Measurements from ENCODE around the gene MCCD1.

MCCD1 gene

DNA sequence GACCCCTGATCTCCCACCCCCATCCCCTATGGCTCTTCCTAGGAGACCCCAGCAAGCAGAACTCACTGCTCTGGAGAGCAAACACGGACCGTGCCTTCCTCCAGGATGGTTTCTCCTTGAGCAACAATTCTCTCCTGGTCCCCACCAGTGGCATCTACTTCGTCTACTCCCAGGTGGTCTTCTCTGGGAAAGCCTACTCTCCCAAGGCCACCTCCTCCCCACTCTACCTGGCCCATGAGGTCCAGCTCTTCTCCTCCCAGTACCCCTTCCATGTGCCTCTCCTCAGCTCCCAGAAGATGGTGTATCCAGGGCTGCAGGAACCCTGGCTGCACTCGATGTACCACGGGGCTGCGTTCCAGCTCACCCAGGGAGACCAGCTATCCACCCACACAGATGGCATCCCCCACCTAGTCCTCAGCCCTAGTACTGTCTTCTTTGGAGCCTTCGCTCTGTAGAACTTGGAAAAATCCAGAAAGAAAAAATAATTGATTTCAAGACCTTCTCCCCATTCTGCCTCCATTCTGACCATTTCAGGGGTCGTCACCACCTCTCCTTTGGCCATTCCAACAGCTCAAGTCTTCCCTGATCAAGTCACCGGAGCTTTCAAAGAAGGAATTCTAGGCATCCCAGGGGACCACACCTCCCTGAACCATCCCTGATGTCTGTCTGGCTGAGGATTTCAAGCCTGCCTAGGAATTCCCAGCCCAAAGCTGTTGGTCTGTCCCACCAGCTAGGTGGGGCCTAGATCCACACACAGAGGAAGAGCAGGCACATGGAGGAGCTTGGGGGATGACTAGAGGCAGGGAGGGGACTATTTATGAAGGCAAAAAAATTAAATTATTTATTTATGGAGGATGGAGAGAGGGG, 44.7 kb downstream of the MCCD1 start:
- FAIRE-seq = no peak

DNA sequence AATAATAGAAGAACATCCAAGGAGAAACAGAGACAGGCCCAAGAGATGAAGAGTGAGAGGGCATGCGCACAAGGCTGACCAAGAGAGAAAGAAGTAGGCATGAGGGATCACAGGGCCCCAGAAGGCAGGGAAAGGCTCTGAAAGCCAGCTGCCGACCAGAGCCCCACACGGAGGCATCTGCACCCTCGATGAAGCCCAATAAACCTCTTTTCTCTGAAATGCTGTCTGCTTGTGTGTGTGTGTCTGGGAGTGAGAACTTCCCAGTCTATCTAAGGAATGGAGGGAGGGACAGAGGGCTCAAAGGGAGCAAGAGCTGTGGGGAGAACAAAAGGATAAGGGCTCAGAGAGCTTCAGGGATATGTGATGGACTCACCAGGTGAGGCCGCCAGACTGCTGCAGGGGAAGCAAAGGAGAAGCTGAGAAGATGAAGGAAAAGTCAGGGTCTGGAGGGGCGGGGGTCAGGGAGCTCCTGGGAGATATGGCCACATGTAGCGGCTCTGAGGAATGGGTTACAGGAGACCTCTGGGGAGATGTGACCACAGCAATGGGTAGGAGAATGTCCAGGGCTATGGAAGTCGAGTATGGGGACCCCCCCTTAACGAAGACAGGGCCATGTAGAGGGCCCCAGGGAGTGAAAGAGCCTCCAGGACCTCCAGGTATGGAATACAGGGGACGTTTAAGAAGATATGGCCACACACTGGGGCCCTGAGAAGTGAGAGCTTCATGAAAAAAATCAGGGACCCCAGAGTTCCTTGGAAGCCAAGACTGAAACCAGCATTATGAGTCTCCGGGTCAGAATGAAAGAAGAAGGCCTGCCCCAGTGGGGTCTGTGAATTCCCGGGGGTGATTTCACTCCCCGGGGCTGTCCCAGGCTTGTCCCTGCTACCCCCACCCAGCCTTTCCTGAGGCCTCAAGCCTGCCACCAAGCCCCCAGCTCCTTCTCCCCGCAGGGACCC, 45.6 kb downstream of the MCCD1 start:
- no peak for FAIRE-seq

DNA sequence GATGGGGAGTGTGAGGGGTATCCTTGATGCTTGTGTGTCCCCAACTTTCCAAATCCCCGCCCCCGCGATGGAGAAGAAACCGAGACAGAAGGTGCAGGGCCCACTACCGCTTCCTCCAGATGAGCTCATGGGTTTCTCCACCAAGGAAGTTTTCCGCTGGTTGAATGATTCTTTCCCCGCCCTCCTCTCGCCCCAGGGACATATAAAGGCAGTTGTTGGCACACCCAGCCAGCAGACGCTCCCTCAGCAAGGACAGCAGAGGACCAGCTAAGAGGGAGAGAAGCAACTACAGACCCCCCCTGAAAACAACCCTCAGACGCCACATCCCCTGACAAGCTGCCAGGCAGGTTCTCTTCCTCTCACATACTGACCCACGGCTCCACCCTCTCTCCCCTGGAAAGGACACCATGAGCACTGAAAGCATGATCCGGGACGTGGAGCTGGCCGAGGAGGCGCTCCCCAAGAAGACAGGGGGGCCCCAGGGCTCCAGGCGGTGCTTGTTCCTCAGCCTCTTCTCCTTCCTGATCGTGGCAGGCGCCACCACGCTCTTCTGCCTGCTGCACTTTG, 46.7 kb downstream of the MCCD1 start, which contains the start of gene TNF:
TNF (plus strand) TSS at position 231 of the 567 bp plus-strand sequence; CDS start at position 408, 177 bp downstream.
- FAIRE-seq = no peak

DNA sequence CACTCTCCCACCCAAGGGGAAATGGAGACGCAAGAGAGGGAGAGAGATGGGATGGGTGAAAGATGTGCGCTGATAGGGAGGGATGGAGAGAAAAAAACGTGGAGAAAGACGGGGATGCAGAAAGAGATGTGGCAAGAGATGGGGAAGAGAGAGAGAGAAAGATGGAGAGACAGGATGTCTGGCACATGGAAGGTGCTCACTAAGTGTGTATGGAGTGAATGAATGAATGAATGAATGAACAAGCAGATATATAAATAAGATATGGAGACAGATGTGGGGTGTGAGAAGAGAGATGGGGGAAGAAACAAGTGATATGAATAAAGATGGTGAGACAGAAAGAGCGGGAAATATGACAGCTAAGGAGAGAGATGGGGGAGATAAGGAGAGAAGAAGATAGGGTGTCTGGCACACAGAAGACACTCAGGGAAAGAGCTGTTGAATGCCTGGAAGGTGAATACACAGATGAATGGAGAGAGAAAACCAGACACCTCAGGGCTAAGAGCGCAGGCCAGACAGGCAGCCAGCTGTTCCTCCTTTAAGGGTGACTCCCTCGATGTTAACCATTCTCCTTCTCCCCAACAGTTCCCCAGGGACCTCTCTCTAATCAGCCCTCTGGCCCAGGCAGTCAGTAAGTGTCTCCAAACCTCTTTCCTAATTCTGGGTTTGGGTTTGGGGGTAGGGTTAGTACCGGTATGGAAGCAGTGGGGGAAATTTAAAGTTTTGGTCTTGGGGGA, 47.4 kb downstream of the MCCD1 start:
- no peak for FAIRE-seq

DNA sequence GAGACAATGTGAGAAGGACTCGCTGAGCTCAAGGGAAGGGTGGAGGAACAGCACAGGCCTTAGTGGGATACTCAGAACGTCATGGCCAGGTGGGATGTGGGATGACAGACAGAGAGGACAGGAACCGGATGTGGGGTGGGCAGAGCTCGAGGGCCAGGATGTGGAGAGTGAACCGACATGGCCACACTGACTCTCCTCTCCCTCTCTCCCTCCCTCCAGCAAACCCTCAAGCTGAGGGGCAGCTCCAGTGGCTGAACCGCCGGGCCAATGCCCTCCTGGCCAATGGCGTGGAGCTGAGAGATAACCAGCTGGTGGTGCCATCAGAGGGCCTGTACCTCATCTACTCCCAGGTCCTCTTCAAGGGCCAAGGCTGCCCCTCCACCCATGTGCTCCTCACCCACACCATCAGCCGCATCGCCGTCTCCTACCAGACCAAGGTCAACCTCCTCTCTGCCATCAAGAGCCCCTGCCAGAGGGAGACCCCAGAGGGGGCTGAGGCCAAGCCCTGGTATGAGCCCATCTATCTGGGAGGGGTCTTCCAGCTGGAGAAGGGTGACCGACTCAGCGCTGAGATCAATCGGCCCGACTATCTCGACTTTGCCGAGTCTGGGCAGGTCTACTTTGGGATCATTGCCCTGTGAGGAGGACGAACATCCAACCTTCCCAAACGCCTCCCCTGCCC, 48.3 kb downstream of the MCCD1 start:
- no peak for FAIRE-seq

DNA sequence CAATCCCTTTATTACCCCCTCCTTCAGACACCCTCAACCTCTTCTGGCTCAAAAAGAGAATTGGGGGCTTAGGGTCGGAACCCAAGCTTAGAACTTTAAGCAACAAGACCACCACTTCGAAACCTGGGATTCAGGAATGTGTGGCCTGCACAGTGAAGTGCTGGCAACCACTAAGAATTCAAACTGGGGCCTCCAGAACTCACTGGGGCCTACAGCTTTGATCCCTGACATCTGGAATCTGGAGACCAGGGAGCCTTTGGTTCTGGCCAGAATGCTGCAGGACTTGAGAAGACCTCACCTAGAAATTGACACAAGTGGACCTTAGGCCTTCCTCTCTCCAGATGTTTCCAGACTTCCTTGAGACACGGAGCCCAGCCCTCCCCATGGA, 48.8 kb downstream of the MCCD1 start:
- FAIRE-seq = no peak

DNA sequence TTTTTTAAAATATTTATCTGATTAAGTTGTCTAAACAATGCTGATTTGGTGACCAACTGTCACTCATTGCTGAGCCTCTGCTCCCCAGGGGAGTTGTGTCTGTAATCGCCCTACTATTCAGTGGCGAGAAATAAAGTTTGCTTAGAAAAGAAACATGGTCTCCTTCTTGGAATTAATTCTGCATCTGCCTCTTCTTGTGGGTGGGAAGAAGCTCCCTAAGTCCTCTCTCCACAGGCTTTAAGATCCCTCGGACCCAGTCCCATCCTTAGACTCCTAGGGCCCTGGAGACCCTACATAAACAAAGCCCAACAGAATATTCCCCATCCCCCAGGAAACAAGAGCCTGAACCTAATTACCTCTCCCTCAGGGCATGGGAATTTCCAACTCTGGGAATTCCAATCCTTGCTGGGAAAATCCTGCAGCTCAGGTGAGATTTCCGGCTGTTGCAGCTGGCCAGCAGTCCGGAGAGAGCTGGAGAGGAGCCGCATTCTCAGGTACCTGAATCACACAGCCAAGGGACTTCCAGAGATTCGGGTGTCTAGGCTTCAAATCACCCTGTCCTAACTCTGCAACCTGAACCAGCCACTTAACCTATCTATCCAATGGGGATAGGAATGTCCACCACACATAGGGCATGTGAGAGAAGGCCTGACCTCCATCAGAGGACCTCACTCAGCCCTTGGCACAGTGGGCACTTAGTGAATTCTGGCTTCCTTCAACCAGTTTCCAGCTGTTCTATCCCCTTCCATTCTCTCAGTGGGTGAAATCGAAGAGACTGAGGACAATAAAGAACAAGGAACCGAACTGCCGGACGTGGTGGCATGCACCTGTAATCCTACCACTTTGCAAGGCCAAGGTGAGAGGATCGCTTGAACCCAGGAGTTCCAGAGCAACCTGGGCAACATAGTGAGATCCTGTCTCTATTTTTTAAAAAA, 49.7 kb downstream of the MCCD1 start:
- FAIRE-seq = no peak

DNA sequence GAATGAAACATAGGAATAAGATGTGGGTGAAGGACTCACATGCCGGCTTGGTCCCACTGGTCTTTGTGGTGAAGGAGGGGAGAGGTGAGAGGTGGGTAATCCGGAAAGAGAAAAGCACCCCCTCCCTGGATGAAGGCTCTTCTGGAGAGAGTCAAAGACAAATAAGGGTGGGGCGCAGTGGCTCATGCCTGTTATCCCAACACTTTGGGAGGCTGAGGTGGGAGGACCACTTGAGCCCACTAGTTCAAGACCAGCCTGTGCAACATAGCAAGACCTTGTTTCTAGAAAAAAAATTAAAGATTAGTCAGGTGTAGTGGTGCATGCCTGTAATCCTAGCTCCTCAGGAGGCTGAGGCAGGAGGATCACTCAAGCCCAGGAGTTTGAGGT, 50.4 kb downstream of the MCCD1 start:
- no peak for FAIRE-seq

Data from G401.6 (cell line).